NCI-H82 (cell line): ENCODE results near the gene PIK3C2G.
A peak's percentile ranks its signal among the peaks of the same experiment; 100 is the strongest.

Experiments used
- DNase-seq: peaks from one replicate; lab custom pipeline; 2025; lab: John Stamatoyannopoulos, UW

Gene PIK3C2G

DNA sequence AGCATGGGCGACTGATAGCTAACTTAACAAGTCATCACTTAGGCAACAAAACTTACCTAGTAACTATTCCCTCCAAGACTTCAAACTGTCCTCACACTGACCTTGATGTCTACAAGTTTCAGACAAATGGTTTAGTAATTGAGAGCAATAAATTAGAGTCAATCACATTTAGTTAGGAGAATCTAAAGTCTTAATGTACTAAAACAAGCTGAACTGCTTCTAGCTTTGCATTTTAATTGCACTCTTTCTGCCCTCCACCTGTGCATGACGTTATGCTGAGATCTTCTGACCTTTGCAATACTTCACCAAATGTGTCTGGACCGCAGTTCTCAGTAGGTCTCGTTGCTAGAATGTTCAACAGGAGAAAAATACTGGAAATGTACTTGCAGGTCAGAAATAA lies 158.0 kb downstream of the PIK3C2G start:
- DNase-seq: no peak

DNA sequence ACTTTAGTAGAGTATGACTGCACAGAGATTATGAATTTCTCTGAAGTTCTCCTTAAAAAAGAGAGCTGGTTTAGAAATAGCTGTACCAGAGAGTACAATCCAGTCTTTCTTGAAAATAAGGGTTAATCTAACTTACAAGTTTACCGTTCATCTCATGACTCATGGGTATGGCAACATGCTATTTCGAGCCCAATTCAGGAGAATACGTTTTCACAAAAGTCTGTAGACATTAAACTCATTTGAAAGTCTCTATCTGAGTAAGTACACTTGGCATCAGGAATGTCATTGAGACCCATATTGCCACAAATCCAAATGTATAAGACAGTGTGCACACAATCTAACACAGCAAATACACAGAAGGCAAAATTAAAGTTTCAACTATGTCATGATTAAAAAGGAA lies 160.5 kb downstream of the PIK3C2G start:
- no peak for DNase-seq

DNA sequence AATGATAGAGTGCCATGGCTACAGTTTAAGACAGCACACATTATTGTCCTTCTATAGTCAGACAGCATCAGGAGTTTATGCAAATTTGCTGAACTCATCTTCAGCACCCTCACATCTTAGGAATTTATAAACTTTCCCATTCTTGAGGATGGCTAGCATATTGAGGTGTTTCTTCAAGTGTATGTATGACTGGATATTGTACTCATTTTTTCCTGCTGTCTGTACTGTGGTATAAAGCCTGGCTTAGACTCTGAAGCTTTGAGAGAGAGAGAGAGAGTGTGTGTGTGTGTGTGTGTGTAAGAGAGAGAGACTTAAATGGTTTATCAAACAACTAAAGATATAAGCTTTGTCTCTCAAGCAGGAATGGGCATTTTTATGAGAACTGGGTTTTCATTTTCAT lies 161.6 kb downstream of the PIK3C2G start:
- no peak for DNase-seq

DNA sequence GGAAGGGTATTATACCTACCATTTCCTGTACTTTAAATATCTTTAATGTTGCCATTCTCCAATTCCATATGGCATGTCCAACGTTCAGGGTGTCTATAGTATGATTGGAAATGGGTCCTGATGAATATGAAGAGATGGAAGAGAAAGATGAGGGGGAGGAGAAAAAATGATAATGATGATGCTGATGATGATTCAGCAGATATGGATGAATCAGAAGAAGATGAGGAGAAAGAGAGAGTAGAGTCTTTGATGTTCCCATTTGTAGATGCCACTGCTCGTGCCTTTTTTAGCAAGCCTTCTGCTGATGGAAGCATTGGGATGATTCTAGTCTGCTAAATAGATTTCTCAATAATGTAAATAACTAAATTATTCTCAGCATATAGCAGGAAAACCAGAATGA lies 163.5 kb downstream of the PIK3C2G start:
- DNase-seq: no peak

DNA sequence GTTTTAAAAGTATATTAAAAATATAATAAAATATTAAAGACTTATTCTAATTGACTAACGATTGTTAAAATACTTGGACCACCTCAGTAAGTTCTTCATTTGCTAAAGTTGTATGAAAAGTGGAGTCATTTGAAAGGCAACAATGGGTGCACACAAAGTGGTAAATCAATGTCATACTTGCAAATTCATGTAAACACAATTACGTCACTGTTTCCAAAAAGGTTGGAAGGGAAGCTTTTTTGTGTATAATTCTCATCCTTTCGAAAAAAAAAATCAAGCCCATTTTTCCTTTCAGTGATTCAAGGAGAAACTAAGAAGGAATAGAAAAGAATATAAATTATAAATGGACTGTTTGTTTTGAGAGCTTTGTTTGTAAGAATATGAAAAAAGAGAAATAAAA lies 166.2 kb downstream of the PIK3C2G start:
- DNase-seq: no peak

DNA sequence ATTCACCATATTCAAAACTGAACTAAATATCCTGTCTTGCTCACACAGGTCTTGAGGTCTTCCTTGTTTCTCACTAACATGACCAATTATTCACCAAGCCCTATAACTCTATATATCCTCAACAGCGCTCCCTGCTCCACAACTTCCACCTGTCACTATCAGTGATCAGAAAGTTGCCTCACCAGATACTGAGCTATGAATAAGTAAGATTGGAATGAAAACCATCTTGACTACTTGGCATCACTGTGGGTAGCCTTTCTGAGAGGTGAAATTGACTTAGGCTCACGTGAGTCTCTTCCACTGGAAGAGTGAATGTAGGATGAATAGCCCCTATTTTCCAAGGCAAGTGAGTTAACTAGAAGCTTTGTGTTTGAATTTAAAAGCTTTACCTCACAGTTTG lies 167.1 kb downstream of the PIK3C2G start:
- DNase-seq: no peak

DNA sequence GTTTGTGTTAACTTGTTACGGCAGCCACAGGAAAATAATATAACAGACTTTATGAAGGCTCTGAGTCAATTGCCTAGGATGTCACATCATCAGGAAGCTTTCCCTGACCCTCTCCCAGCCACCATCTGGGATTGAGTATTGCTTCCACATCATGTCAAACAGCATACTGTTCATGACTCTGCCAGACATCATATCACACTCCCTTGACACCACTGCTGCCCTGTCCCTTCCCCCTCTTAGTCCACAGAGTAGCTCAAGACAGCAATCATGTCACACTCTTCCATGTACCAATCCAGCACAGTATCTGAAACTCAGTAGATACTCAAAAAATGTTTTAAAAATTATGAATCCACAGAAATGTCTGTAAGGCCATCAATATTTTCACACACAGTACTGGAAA lies 168.0 kb downstream of the PIK3C2G start:
- DNase-seq: no peak

DNA sequence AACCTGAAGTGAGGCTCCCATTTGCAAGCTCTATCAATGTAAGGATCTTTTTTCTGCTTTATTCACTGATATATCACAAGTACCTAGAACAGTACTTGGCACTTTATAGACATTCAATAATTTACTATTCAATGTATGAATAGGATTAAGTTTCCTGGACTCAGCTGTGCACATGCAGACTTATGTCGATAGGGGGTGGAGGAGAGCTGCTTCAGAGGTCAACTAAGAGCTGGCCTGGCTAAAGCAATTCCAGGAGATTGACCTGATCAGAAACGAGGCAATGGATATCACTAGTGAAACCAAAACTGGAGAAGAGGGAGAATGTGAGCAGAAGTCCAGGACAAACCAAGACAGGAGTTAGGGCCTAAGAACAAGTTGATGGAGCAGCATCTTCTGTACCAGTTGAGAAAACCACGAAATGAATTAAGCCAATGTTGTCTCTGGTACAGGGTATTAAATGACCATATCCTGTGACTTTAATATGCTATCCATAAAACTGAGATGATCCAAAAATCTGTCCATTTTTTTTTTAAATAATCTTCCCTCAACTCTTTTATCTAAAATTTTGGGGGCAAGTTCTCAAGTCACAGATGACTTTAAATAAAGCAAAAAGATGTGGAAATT lies 169.2 kb downstream of the PIK3C2G start:
- DNase-seq: peak; percentile 78

DNA sequence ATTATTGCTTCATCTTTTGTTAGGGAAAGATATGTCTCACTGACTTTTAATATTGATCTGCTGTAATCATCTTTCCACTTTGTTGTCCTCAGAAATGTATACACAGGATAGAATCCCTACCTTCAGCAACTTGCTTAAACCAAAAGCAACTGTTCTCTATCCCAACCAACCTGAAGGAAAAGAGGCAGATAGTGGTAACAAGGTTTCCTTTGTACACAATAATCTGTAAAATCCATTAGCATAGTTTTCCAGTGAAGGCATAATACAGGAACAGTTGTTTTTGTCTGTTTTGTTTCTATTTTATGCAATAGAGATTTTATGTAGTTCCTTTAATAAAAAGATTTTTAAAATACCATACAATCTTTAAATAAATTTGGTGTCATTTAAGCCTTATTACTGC lies 170.5 kb downstream of the PIK3C2G start:
- no peak for DNase-seq

DNA sequence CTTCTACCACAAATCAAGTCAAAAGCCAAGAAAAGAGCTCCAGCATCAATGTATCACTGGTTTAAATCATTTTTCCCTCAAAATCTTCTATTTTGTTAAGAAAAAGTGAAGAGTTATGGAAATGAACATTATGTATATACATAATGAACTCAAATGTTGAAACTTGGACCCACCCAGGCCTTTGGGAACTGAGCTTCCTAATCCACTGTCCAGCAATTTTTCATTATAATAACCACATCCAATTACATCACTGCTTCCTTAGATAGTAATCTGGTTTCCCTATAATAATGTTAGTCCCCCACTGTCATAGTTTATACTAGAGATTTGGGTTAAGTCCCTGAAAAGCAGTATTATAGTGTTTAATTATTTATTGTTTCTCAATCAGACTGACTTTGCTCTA lies 170.9 kb downstream of the PIK3C2G start:
- no peak for DNase-seq

DNA sequence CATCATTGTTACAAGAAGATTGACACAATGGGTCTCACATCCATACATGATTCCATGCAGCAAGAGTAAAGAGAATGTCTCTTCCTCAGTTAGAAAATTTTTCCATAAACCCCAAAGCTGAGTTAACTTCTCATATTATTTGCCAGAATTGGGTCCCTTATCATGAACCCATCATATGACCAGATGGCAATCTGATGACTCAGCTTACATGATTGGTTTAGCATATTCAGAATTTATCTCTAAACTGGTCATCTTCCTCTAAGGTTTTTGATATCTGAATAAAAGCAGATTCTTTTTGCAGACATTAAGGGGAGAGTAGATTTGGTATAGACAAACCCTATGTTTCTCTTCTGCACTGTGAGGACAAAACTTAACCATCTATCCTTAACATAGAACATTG lies 174.9 kb downstream of the PIK3C2G start:
- DNase-seq: no peak

DNA sequence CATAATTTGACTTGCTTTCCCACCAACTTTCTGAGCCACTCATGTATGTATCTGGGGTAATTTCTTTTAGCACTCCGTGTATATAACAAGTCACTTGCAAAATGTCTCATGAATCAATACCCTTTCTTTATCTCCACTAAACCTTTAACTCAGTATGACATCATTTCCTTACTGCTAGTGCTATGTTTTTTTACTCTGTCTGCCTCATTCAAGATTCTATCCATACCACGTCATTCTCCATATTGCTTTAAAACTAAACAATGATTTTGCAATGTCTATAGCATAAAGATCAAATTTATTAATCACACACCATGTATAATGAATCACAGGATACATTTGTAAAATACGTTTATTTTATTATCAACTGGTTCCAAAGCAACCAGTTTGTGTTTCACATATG lies 178.2 kb downstream of the PIK3C2G start:
- no peak for DNase-seq

DNA sequence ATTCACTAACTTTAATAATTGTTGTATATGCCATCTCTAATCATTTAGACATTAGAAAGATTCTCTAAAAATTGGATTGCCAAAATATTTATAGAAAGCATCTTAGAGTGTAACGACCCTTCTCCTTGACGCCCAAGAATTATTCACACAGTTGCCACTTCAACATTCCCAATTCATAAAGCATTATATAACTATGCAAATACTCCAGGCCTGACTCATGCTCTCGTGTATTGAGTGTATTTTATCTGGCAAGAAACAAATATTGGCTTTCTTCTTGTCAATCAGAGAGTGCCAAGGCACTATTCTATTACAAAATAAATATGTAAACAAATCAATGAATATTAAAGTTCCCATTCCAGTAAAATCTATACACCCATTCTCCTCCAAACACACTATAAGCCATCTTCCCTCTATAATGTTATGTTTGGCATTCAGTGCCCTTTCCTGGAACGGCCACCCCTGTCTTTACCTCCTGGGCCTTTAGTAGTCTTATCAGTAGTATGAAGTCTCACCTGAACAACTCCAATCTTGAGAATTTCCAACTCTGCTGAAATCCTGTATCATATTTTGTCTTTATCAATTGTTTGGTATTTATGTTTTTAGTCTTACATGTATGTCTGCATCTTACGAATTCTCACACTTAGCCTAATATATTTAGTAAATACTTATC lies 182.6 kb downstream of the PIK3C2G start:
- DNase-seq: no peak

DNA sequence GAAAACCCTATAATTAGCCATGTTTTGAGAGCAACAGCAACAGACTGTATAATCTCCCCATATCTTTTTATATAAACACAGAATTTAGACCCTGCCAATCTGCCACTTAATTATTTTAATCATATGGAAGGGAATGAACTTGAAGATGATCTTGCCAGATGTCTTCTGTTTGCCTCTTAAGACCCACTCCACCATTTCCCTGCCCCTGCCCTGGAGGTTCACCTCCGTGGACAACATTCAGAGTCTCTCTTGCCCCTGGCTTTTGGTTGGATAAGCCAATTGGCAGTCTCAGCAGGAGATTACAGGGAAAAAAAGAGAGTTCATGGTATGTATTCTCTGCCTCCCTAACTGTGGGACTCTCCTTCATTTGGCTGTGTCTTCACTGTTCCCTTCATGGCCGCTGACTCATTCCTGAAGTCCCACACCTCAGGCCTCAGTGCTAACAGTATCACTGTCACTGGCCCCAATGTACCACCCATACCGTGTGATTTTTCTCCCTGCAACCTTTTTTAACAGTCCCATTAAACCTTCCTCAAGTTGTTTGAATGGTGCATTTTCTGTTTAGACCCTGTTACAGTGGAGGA lies 184.8 kb downstream of the PIK3C2G start:
- peak; percentile 80 for DNase-seq

DNA sequence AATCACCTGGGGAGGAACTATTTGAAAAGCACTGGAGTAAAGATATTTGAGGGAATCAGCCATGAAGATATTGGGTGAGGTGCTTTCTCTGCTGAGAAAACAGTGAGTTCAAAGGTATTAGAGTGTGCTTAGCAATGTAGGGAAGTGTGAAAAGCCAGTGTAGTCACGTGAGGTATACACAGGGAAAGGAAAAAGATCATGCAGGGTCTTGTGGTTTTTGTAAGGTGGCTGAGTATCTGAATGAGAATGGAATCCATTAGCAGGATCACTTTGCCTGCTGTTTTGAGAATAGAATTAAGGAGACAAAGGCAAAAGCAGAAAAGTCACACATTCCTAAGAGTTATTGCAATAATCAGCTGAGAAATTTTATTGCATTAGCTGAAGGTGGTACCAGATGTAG lies 193.0 kb downstream of the PIK3C2G start:
- no peak for DNase-seq

DNA sequence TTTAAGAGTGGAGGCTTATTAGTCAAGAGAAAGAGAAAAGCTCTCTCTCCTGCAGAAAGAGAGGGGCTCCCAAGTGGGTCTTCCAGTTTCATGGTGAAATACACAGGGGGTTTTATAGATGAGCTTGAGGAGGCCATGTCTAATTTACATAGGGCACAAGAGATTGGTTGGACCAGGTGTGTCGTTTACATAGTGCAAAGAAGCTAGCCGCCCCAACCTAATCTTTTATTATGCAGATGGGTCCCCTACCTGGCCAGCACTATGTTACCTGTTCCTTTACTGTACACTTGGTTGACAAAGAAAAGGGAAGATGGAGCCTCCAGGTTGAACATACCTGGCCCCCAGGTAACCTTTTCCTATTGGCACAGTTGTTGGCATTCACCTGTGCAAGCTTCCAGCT lies 195.0 kb downstream of the PIK3C2G start:
- no peak for DNase-seq

DNA sequence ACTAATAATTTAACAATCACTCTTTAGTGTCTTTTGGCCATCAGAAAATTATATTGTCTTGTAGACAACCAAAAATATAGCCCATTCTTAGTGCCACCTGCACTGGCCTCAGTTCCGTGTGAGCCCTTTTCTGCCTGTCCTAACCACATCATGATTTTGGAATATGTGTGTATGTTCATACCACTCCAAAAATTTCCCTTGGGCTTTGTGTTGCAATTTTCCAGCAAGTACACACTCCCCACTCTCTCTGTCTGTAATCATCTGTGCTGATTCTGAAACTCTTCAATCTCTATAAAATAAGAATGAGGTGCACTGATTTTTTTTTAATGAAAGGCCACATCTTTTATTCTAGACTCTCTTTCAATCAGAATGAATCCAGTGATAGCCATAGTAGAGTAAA lies 196.0 kb downstream of the PIK3C2G start:
- DNase-seq: no peak

DNA sequence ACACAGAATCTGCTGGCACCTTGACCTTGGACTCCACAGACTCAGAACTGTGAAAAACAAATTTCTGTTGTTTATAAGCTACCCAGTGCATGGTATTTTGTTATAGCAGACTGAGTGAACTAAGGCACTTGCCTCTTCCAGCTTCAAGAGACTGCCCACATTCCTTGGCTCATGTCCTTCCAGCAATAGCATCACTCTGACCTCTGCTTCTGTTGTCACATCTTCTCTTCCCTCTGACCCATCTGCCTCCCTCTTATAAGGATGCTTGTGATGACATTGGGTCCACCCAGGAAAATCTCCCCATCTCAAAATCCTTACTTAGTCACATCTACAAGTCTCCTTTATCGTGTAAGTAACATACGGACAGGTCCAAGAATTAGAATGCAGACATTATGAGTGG lies 200.4 kb downstream of the PIK3C2G start:
- no peak for DNase-seq

DNA sequence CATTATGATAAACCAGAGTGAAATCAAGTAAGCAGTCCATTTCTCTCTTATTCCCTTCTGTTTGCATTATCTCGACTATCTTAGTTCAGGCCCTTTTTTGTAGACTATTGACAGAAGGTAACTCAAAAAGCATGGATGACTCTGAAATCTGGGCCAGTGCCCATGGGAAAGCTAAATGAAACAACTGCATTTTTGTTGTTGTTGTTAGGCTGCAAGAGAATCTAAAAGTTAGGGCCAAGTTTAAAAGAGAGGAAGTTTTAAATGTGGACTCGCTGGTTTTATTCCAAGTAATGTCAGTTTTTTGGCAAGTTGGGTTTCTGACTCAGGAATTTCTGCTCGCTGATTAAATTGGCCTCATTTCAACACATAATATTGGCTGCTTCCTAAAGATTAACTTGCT lies 201.1 kb downstream of the PIK3C2G start:
- no peak for DNase-seq

DNA sequence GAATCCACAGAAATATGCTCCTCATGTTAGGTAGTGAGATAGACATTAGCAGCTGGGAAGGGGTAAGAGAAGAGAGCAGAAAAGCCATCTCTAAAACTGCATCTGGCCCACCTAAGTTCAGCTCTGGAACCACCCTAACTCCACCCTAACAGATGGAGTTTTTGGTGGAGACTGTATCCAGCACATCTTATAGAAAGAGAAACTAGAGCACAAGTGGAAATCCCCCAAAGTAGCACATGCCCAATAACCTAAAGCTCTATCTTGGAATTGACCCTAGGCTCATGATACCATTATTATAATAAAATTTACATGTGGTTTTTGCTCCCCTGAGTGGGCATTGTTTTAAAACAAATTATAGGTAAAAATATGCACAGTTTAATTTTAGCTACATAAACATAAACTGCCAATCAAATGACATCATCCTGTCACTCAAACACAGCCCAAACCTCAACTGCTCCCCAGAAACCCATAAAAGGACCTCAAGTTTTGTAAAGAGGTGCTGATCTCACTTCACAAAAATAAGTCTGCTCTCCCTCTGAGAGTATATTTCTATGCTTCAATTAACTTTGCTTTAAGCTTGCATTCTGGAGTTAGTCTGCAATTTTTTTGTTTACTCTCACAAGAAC lies 206.4 kb downstream of the PIK3C2G start:
- no peak for DNase-seq

DNA sequence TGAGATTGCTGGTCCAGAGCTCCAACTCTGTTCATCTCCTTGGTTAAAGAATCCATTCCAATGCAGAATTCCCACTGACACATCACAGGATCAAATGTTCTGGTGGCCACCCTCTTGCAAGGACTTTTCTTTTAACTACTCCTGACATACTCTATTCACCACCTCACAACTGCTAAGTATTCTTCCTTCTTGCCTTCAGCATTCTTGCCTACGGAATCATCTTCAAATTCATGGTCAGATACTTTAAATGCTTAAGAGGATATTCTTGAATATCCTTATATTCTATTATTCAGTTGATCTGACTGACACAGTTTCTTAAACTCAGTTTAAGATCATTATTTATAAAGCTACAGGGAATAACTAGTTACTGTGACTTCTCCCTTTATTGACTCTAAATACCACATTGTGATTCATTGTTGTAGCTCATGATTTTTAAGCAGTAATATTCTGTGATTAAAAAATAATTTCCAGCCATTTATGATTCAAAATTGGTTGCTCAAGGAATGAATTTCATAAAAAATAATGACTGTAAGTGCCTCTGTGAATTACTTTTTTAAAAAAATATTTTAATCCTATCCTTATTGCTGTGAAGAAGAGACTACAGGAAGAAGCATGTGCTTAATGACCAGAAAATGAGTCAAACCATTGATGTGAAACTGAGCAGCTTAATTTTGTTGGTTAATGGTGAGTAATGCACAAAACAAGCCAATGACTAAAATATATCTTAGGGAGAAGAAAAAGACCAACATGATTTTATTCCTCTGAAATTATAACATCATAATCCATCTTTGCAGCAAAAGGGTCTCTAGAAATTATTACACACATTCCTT lies 207.1 kb downstream of the PIK3C2G start:
- DNase-seq: no peak

DNA sequence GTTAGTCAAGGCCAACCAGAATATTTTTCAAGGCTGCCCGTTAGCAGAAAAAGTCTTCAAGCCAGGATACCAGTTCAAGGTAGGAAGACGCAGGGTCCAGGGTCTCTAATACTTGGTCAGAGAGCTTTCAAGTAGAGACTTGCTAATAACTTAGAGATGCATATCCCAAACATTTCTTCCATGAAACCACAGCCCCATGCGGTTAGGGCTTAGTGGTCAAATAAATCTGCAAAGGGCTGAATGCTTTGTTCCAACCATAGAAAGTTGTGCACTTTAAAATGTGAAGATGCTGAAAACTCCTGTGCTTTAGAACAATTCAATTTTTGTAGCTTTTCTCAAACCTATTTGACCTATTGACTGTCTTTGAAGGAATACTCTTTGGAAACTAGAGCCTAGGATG lies 208.9 kb downstream of the PIK3C2G start:
- no peak for DNase-seq

DNA sequence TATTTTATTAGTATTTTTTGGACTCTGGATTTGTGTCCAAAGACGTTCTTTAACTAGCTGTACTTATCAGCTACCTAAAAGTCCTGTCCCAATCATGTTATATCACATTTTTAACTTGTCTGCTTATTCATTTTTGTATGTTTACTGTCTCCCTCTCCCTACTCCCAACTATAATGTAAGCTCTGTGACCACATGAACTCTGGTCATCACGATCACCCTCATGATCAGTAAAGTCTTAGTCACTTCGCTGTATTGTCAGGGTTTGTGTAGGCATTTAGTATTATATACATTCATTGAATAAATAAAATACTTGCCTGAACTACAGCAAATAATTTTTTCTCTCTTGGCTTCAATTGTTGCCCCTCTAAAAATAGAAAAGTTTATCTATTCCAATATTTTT lies 211.0 kb downstream of the PIK3C2G start:
- no peak for DNase-seq
